ENCODE results near the gene CD52.
"Not testable (repeated sequence)": the region's sequence is repeated elsewhere in the genome, so short reads cannot be mapped to it uniquely, and the experiment has no call there.

Gene CD52

DNA sequence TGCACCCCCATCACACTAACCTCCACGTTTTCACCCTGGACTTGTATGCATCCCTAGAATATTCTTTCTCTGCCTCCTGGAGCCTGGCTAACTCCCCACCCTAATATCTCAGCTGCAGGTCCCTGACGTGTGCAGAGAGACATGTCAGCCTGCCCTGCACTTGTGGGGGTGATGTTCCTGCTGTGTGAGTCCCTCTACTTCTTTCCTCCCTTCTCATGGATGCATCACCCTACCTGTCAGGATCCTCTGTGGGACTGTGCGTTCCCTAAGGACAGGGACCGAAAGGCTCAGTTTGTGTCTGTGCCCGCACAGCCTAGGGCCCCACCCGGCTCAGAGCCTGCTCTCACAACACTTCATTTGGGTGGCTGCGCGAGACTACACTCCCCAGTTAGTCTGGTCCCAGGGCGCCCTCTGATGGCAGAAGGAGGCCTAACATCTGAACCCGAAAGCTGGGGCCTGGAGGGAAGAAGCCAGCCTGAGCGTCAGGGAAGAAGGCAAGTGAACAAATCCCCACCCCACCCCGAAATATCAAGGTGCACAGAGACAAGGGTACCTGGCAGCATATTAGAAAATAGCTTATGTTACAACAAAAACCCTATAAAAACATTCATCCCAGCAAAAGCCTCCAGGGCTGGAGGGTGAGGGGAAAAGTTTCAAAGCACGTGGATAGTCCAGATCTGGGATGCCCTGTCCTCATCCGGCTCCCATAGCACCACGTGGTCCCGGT, 3.7 kb downstream of the CD52 start:
- in situ Hi-C loops (cut with MboI; ENCODE audit: low sequenced_read_pairs), result no loop called here
- Histone ChIP-seq H3K27me3 (ENCODE audit: low read depth) (no peaks in the 10 kb centered on the region), H3K4me3 (no peak overlapping the region), H3K9me3 (no peaks in the 10 kb centered on the region), H3K4me1 (no peaks in the 10 kb centered on the region), H3K36me3 (replicated peaks) (no peaks in the 10 kb centered on the region)
- peak; percentile 68 to 94 for DNase-seq (ENCODE audit: low spot score in 2 of 2)

DNA sequence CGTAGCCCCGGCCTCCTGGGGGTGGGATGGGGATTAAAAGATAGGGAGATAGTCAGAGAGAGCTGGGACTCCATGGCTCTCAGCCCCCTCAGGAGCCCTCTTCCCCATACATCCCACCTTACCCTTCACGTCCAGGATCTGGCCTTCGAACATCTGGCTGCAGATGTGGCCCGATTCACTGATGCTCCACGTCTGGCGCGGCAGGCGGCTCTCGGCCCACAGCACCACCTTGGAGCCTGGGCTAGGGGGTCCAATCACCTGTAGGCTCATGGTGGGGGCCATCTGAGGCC, 4.2 kb downstream of the CD52 start:
- DNase-seq (ENCODE audit: low spot score in 2 of 2), result no peak
- in situ Hi-C loops (cut with MboI; ENCODE audit: low sequenced_read_pairs), result no loop called here

DNA sequence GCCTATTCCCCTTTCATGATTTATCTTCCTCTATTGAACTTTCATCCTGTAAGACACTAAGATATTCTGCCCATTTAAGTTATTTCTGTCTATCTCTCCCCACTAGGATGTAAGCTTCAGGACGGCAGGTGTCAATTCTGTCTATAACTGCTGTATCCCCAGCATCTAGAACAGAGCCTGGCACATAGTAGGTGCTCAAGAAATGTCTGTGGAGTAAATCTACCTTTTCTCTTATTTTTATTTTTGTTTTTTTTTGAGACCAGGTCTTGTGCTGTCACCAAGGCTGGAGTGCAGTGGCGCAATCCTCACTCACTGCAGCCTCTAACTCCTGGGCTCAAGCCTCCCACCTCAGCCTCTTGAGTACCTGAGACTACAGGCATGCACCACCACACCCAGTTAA, 5.6 kb downstream of the CD52 start:
- Histone ChIP-seq H3K27me3 (ENCODE audit: low read depth) (no peaks in the 10 kb centered on the region), H3K4me3 (no peak overlapping the region), H3K9me3 (no peaks in the 10 kb centered on the region), H3K4me1 (no peaks in the 10 kb centered on the region), H3K36me3 (replicated peaks) (no peaks in the 10 kb centered on the region)
- DNase-seq (ENCODE audit: low spot score in 2 of 2), result no peak
- in situ Hi-C loops (cut with MboI; ENCODE audit: low sequenced_read_pairs), result no loop called here

More for the DNA sequence above, 4.2 kb downstream of the CD52 start:
- Histone ChIP-seq H3K9me3 (no peaks in the 10 kb centered on the region), H3K36me3 (replicated peaks) (no peaks in the 10 kb centered on the region), H3K4me3 (no peak overlapping the region), H3K27me3 (ENCODE audit: low read depth) (no peaks in the 10 kb centered on the region), H3K4me1 (no peaks in the 10 kb centered on the region)

DNA sequence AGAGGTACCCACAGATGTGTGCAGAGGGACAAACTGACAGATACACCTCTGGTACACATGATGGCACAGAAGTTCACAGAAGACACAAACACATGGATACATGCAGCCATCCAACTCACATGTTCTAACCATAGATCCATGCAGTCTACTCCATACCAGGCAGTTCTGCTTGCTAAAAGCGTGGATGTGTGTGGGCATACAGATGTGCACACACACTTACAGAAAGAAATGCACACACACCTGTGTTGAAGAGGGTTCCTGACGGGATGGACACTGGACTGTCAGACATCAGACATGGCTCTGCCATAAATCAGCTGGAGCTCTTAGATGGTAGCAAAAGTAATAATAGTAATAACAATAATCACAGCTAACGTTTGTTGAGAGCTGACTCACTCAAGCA, 6.8 kb downstream of the CD52 start:
- Histone ChIP-seq H3K27me3 (ENCODE audit: low read depth) (no peaks in the 10 kb centered on the region), H3K9me3 (no peaks in the 10 kb centered on the region), H3K36me3 (replicated peaks) (no peaks in the 10 kb centered on the region), H3K4me3 (no peak overlapping the region), H3K4me1 (no peaks in the 10 kb centered on the region)
- no peak for DNase-seq (ENCODE audit: low spot score in 2 of 2)
- in situ Hi-C loops (cut with MboI; ENCODE audit: low sequenced_read_pairs), result no loop called here

DNA sequence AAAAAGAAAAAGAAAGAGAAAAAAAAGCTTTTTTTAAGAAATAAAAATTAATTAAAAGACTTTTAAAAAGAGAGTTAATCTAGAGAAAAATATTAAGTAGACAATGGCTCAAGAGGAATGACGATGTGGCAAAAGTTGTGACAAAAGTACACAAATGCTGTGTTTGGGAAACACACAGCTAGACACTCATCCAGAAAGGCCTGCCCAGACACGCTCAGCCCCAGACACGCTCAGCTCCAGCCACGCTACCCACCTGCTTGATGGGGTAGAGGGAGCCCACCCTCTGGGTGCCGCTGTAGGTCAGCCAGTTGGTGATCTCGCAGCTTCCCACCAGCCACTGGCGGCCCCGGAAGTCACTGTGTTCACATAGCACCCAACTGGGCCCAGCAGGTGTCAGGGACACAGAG, 10.2 kb downstream of the CD52 start:
- H3K4me1 ChIP-seq, result no peaks in the 10 kb centered on the region
- no peaks in the 10 kb centered on the region for H3K36me3 ChIP-seq (replicated peaks)
- H3K9me3 ChIP-seq, result no peaks in the 10 kb centered on the region
- no peak overlapping the region for H3K4me3 ChIP-seq
- in situ Hi-C loops (cut with MboI; ENCODE audit: low sequenced_read_pairs), result no loop called here
- H3K27me3 ChIP-seq (ENCODE audit: low read depth), result no peaks in the 10 kb centered on the region
- no peak for DNase-seq (ENCODE audit: low spot score in 2 of 2)

DNA sequence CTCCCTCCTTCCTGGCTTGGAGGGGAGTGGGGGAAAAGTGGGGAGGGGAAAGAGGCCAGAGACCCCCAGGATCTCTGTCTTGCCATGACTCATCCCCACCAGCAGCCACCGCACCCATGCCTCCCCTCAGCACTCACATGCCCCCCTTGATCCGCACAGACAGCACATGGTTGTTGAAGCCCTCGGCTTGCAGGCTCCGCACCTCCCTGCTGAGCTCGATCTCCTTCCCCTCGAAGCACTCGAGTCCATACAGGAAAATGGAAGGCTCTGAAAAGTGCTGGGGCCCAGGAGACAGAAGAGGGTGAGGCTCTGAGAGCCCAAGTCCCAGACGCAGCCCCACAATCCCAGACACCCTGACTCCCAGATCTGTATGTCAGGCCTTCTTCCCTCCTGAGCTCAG, 10.8 kb downstream of the CD52 start:
- Histone ChIP-seq H3K36me3 (replicated peaks) (no peaks in the 10 kb centered on the region), H3K4me1 (no peaks in the 10 kb centered on the region), H3K27me3 (ENCODE audit: low read depth) (no peaks in the 10 kb centered on the region), H3K4me3 (no peak overlapping the region), H3K9me3 (no peaks in the 10 kb centered on the region)
- DNase-seq (ENCODE audit: low spot score in 2 of 2), result no peak
- in situ Hi-C loops (cut with MboI; ENCODE audit: low sequenced_read_pairs), result no loop called here

DNA sequence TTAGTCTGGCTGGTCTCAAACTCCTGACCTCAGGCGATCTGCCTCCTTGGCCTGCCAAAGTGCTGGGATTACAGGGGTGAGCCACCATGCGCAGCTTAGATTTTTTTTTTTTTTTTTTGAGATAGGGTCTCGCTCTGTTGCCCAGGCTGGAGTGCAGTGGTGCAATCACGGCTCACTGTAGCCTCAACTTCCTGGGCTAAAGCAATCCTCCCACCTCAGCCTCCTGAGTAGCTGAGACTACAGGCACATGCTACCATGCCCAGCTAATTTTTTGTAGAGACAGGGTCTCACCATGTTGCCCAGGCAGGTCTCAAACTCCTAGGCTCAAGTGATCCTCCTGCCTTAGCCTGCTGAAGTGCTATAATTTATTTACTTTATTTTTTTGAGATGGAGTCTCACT, 11.6 kb downstream of the CD52 start:
- H3K4me1 ChIP-seq; DNase-seq (ENCODE audit: low spot score in 2 of 2); H3K9me3 ChIP-seq; H3K4me3 ChIP-seq; in situ Hi-C loops (cut with MboI; ENCODE audit: low sequenced_read_pairs); H3K36me3 ChIP-seq (replicated peaks); H3K27me3 ChIP-seq (ENCODE audit: low read depth): not testable (repeated sequence)

DNA sequence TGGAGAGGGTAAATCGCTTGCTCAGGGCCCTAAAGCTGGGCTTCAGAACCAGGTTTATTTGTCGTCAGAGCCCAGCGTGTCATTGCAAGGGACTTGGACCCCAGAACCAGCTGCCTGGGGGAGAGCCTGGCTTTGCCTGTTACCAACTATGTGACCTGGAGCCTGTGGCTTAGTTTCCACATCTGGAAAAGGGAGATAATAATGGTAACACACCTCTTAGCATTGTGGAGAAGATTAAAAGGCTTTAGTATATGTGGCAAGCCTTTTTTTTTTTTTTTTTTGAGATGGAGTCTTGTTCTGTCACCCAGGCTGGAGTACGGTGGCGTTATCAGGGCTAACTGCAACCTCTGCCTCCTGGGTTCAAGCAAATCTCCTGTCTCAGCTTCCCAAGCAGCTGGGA, 12.5 kb downstream of the CD52 start:
- Histone ChIP-seq H3K27me3 (ENCODE audit: low read depth) (no peaks in the 10 kb centered on the region), H3K4me3 (no peak overlapping the region), H3K4me1 (no peaks in the 10 kb centered on the region), H3K9me3 (no peaks in the 10 kb centered on the region), H3K36me3 (replicated peaks) (no peaks in the 10 kb centered on the region)
- DNase-seq (ENCODE audit: low spot score in 2 of 2), result no peak
- in situ Hi-C loops (cut with MboI; ENCODE audit: low sequenced_read_pairs), result no loop called here

DNA sequence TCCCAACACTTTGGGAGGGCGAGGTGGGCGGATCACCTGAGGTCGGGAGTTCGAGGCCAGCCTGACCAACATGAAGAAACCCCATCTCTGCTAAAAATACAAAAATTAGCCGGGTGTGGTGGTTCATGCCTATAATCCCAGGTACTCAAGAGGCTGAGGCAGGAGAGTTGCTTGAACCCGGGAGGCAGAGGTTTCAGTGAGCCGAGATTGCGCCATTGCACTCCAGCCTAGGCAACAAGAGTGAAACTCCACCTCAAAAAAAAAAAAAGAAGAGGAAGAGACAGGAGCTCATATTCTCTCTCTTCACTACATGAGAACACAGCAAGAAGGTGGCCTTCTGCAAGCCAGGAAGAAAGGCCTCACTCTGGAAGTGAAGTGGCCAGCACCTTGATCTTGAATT, 15.6 kb downstream of the CD52 start:
- H3K4me1 ChIP-seq; H3K36me3 ChIP-seq (replicated peaks); H3K4me3 ChIP-seq; DNase-seq (ENCODE audit: low spot score in 2 of 2); H3K27me3 ChIP-seq (ENCODE audit: low read depth); H3K9me3 ChIP-seq; in situ Hi-C loops (cut with MboI; ENCODE audit: low sequenced_read_pairs): not testable (repeated sequence)

DNA sequence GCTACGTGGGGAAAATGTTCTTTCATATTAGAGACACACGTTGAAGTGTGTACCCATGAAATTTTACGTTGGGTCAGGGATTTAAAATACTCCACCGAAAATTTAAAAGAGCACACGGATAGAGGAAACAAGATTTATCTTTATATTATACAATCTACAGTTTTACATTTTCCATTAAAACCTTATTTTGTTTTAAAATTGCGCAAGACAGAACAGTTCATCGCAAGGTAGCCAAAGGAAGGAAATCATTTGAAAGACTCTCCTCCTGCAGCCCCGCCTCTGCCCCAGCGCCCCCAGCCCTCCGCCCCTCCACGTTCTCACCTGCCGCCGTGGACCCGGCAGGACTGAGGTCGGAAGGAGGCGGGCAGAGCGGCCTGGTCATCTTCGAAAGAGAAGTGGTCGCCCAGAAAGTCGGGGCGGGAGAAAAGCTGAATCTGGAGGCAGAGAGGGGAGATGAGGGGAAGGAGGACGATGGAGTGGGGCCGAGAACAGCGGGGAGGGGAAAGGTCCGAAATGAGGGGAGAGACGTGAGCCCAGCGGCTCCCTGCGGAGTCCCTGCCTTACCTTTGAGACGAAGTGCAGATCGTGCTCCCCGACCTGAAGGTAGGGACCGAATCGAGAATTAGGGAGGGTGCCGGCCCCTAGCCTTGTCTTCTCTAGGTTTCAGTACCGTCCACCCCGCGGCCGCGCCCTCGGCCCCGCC, 18.2 kb downstream of the CD52 start:
- no peak for DNase-seq (ENCODE audit: low spot score in 2 of 2)
- H3K27me3 ChIP-seq (ENCODE audit: low read depth), result no peaks in the 10 kb centered on the region
- H3K4me3 ChIP-seq, result peak overlapping the region; percentile 42
- no peaks in the 10 kb centered on the region for H3K9me3 ChIP-seq
- no peaks in the 10 kb centered on the region for H3K36me3 ChIP-seq (replicated peaks)
- H3K4me1 ChIP-seq, result peaks cover 10% of the 10 kb centered on the region
- in situ Hi-C loops (cut with MboI; ENCODE audit: low sequenced_read_pairs), result no loop called here

DNA sequence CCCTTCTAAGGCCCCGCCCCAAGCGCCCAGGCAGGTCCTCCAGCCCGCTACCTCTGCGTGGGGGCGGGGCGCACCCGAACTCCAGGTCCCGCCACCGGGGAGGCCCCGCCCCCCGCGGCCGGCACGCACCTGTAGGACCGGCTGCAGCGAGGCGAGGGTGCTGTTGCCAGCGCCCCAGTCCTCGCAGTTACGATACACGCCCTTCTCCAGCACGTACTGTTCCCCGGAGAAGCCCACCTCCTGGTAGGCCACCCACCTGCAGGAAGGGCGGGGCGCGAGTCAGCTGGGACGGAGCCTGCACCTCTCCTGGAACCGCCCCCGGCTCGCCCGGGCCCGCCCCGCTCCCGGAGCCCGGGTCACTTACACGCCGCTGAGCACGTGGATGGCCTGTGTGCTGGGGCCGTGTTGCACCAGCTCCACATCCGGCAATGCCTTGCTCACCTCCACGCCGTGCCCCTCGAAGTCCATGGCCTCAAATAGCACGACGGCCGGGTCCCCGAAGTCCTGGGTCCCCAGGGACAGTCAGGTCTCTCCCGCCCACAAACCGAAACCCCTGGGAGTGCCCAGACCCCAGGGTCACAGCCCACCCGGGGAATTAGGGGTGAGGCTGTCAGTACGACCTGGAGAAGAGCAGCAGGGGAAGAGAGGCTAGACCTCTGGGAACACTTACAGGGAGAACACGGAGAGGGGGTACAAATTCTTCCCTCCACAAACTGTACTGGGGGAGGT, 18.9 kb downstream of the CD52 start:
- H3K36me3 ChIP-seq (replicated peaks), result no peaks in the 10 kb centered on the region
- no peaks in the 10 kb centered on the region for H3K9me3 ChIP-seq
- peaks cover 10% of the 10 kb centered on the region for H3K4me1 ChIP-seq
- in situ Hi-C loops (cut with MboI; ENCODE audit: low sequenced_read_pairs), result no loop called here
- H3K4me3 ChIP-seq, result peak overlapping the region; percentile 42
- H3K27me3 ChIP-seq (ENCODE audit: low read depth), result no peaks in the 10 kb centered on the region
- peak; percentile 64 to 95 for DNase-seq (ENCODE audit: low spot score in 2 of 2)

DNA sequence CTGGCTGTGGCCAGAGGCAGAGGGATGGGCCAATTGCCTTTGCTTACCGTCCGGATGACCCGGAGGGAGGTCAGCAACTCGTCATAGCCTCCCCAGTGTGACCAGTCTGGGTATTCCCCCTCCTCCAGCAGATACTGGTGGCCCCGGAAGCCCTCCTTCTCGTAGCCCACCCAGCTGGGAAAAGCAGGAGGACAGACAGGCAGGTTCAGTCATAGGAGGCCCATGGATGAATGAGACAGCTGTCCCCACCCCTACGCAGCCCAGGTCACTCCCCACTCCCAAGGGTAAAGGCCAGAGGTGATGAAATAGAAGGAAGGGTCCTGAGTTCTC, 19.4 kb downstream of the CD52 start:
- in situ Hi-C loops (cut with MboI; ENCODE audit: low sequenced_read_pairs), result no loop called here
- DNase-seq (ENCODE audit: low spot score in 2 of 2), result no peak
- H3K27me3 ChIP-seq (ENCODE audit: low read depth), result no peaks in the 10 kb centered on the region
- H3K4me3 ChIP-seq, result no peak overlapping the region
- no peaks in the 10 kb centered on the region for H3K36me3 ChIP-seq (replicated peaks)
- H3K9me3 ChIP-seq, result no peaks in the 10 kb centered on the region
- peaks cover 10% of the 10 kb centered on the region for H3K4me1 ChIP-seq

DNA sequence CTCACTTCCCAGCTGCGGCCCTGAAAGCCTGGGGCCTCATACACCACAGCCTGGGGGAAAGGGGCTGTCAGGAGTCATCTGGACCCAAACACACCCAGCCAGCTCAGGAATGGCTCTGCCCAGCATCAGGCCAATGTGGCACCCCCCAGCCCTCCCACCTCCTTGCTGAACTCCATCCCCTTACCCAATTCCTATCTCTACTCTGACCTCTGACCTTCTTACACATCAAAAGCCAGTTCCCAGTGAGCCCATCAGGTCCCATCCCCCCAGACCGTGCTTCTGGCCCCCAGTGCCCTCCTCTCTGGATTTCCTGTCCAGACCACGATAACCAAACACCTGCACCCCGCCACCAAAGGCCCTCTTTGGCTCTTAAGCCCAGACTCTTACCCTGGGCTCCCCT, 19.9 kb downstream of the CD52 start:
- Histone ChIP-seq H3K4me3 (no peak overlapping the region), H3K9me3 (no peaks in the 10 kb centered on the region), H3K27me3 (ENCODE audit: low read depth) (no peaks in the 10 kb centered on the region), H3K36me3 (replicated peaks) (no peaks in the 10 kb centered on the region), H3K4me1 (peaks cover 10% of the 10 kb centered on the region)
- DNase-seq (ENCODE audit: low spot score in 2 of 2), result no peak
- in situ Hi-C loops (cut with MboI; ENCODE audit: low sequenced_read_pairs), result no loop called here

DNA sequence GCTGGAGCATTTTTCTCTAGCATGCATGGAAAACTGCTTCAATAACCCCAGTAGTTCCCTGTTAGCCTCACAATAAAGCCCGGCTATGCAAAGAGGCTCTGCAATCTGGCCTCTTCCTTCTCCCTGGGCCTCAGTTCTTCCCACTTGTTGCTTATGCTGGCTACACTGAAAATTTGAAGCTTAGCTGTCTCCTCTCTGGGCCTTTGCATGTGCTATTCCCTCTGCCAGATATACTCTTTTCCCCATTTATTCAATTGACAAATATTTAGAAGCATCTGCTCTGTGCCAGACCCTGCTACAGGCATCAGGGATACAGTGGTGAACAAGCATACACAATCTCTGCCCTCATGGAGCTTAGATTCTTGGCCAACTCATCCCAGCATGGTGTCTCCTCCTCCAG, 20.9 kb downstream of the CD52 start:
- H3K36me3 ChIP-seq (replicated peaks), result no peaks in the 10 kb centered on the region
- H3K9me3 ChIP-seq, result no peaks in the 10 kb centered on the region
- in situ Hi-C loops (cut with MboI; ENCODE audit: low sequenced_read_pairs), result no loop called here
- no peaks in the 10 kb centered on the region for H3K27me3 ChIP-seq (ENCODE audit: low read depth)
- no peak overlapping the region for H3K4me3 ChIP-seq
- DNase-seq (ENCODE audit: low spot score in 2 of 2), result no peak
- peaks cover 10% of the 10 kb centered on the region for H3K4me1 ChIP-seq

Measured in HAP-1 (cell line).